CD4-positive, CD25-positive, alpha-beta regulatory T cell (primary cell): ENCODE data around the gene CXXC4. TPM values are rescaled to one million over a fixed set of nuclear protein-coding genes. Genes with fewer than 3 reads are reported as not detected.

Experiments
- ATAC-seq, 2 donors: fragments of 150-1000 bp; cut with Tn5 transposase; one replicate each; pipeline ENCODE4 v1.10.0; 2021; ENCODE audit warnings: low read depth in 2 of 2, moderate number of reproducible peaks in 2 of 2, moderate library complexity in 1 of 2
- DNase-seq, 3 donors: peaks; one replicate each; pipeline versions ENCODE4 v3.0.0 to v3.0.0-alpha.2; 2012 to 2022; ENCODE audit warnings: mixed read lengths in 1 of 3
- H3K27ac ChIP-seq: one replicate; pipeline ENCODE4 v1.7.0; 2013; ENCODE audit warnings: mild to moderate bottlenecking, low read length; ENCODE audit not compliant: insufficient read depth, poor library complexity, severe bottlenecking
- H3K27me3 ChIP-seq: one replicate; pipeline ENCODE4 v1.7.0; 2013; ENCODE audit warnings: low read length; ENCODE audit not compliant: control insufficient read depth, insufficient read depth
- H3K36me3 ChIP-seq: one replicate; pipeline ENCODE4 v1.7.0; 2013; ENCODE audit warnings: mild to moderate bottlenecking, low read length, moderate library complexity; ENCODE audit not compliant: control insufficient read depth, insufficient read depth
- H3K4me1 ChIP-seq: 2 replicates; pipeline ENCODE4 v1.7.0; 2013; ENCODE audit warnings: mild to moderate bottlenecking, low read length; ENCODE audit not compliant: insufficient read depth, control insufficient read depth, poor library complexity, severe bottlenecking
- H3K4me3 ChIP-seq: one replicate; pipeline ENCODE4 v1.7.0; 2013; ENCODE audit warnings: low read depth, mild to moderate bottlenecking, low read length, moderate library complexity
- H3K9me3 ChIP-seq, 2 experiments: 1 replicate in 1 of 2; 2 replicates in 1 of 2; pipeline ENCODE4 v1.7.0; 2013; ENCODE audit warnings: low read length in 2 of 2, mild to moderate bottlenecking in 1 of 2, moderate library complexity in 1 of 2; ENCODE audit not compliant: control insufficient read depth in 2 of 2
- H3K27ac Mint-ChIP-seq, 3 donors: one replicate each; pipeline ENCODE4 v1.8.0; 2020 to 2022; ENCODE audit warnings: mild to moderate bottlenecking in 3 of 3, mixed read lengths in 3 of 3, moderate library complexity in 2 of 3
- H3K27me3 Mint-ChIP-seq: one replicate; pipeline ENCODE4 v1.8.0; 2022; ENCODE audit warnings: mild to moderate bottlenecking, mixed read lengths
- H3K36me3 Mint-ChIP-seq: one replicate; pipeline ENCODE4 v1.8.0; 2020; ENCODE audit warnings: mixed read lengths
- H3K4me1 Mint-ChIP-seq, 4 donors: one replicate each; pipeline ENCODE4 v1.8.0; 2020 to 2022; ENCODE audit warnings: mixed read lengths in 4 of 4, mild to moderate bottlenecking in 1 of 4
- H3K4me3 Mint-ChIP-seq, 4 donors: one replicate each; pipeline ENCODE4 v1.8.0; 2020 to 2022; ENCODE audit warnings: mild to moderate bottlenecking in 4 of 4, mixed read lengths in 4 of 4, moderate library complexity in 3 of 4
- H3K9me3 Mint-ChIP-seq, 7 donors: one replicate each; pipeline ENCODE4 v1.8.0; 2020 to 2022; ENCODE audit warnings: mixed read lengths in 7 of 7, mild to moderate bottlenecking in 3 of 7, moderate library complexity in 2 of 7
- polyA plus RNA-seq, 4 donors: library from polyadenylated mRNA; unstranded; fragments of 300-500 nt; fragmentation: Illumina TruSeq; gene quantifications; one replicate each; pipeline ENCODE4 v1.2.3, GENCODE V29; 2021
- total RNA-seq: library from RNA; stranded (reverse); gene quantifications from one replicate; pipeline ENCODE4 v1.2.3, GENCODE V29; 2022

The CXXC4 gene
- total RNA-seq: not detected
- polyA plus RNA-seq: not detected

GRCh38 chr4:104494822-104495559, at the start of gene CXXC4:
CXXC4 (minus strand) TSS chr4:104494894; CDS start chr4:104491802, 3,092 bp downstream.
- ATAC-seq (no peak), DNase-seq (no peak)
- no peaks in the 10 kb centered on the region for H3K9me3 ChIP-seq
- H3K27ac Mint-ChIP-seq: no peak within 1 kb of the TSS
- H3K4me1 ChIP-seq: peaks cover 15% of the 10 kb centered on the region
- H3K4me3 Mint-ChIP-seq: peak within 1 kb of the TSS in 3 of 4 donors; percentile 56 to 84 (median 76)
- peaks cover 60% of the 10 kb centered on the region for H3K27me3 Mint-ChIP-seq
- no peaks in the 10 kb centered on the region for H3K36me3 ChIP-seq
- H3K27me3 ChIP-seq: peaks cover 31% of the 10 kb centered on the region
- H3K4me3 ChIP-seq: no peak within 1 kb of the TSS
- no peaks in the 10 kb centered on the region for H3K36me3 Mint-ChIP-seq
- H3K4me1 Mint-ChIP-seq: peaks cover 11 to 36% (median 17%) of the 10 kb centered on the region in 4 donors
- H3K27ac ChIP-seq: no peak within 1 kb of the TSS
- H3K9me3 Mint-ChIP-seq: peaks cover 0 to 7% (median 2%) of the 10 kb centered on the region in 7 donors

DNA sequence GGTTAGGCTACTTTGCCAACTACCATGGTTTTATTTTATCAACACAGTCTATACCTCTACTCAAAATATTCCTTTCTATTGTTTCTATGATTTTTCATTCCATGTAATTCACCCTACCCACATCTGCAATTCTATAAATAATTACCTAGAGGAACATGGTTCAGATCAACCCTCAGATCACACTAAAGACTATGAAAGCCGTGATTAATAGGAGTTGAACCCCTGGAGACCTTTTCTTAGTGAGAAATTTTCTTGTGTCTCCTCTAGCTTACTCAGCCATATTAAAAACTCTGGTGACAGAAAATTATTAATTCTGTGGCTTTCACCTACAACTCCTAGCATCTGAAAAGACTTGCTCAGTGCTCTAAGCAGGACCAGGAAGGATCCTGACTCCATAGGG, 38.5 kb upstream of the CXXC4 start:
- peaks cover 0 to 2% (median 0%) of the 10 kb centered on the region in 7 donors for H3K9me3 Mint-ChIP-seq
- ATAC-seq (no peak), DNase-seq (no peak)
- no peaks in the 10 kb centered on the region for H3K4me1 Mint-ChIP-seq
- Histone ChIP-seq H3K9me3 (no peaks in the 10 kb centered on the region), H3K4me1 (no peaks in the 10 kb centered on the region), H3K27ac (no peak overlapping the region), H3K36me3 (no peaks in the 10 kb centered on the region), H3K27me3 (no peaks in the 10 kb centered on the region), H3K4me3 (no peak overlapping the region)
- H3K4me3 Mint-ChIP-seq: no peak overlapping the region
- no peak overlapping the region for H3K27ac Mint-ChIP-seq
- no peaks in the 10 kb centered on the region for H3K27me3 Mint-ChIP-seq
- H3K36me3 Mint-ChIP-seq: no peaks in the 10 kb centered on the region

- Histone ChIP-seq H3K9me3 (no peaks in the 10 kb centered on the region), H3K36me3 (no peaks in the 10 kb centered on the region), H3K27ac (no peak overlapping the region), H3K27me3 (no peaks in the 10 kb centered on the region), H3K4me3 (no peak overlapping the region), H3K4me1 (no peaks in the 10 kb centered on the region)
- H3K4me1 Mint-ChIP-seq: no peaks in the 10 kb centered on the region
- H3K9me3 Mint-ChIP-seq: peaks cover 0 to 2% (median 0%) of the 10 kb centered on the region in 7 donors
- no peaks in the 10 kb centered on the region for H3K36me3 Mint-ChIP-seq
- DNase-seq (no peak), ATAC-seq (no peak)
- no peak overlapping the region for H3K4me3 Mint-ChIP-seq
- H3K27me3 Mint-ChIP-seq: no peaks in the 10 kb centered on the region
- H3K27ac Mint-ChIP-seq: no peak overlapping the region
Measured at GRCh38 chr4:104532677-104533076, 38.0 kb upstream of the CXXC4 start.

GRCh38 chr4:104531390-104531789, 36.7 kb upstream of the CXXC4 start:
- H3K27me3 Mint-ChIP-seq: no peaks in the 10 kb centered on the region

DNA sequence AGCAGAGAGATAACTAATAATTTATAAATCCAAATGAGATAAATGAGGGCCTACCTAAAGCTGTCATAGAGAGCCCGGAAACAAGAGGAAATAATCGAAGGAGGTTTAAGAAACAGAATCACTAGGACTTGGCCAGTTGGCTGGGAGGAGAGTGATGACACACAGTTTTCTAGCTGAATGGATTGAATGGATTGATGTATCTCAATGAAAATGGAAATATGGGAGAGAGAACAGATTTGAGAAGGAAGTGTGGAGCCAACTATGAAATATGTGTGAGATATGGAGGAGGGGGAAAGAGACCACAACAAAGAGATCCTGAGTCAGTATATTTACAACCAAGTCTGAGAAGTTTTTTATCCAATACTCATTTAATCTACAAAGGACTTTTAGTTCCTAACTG, 35.7 kb upstream of the CXXC4 start:
- H3K27me3 Mint-ChIP-seq: no peaks in the 10 kb centered on the region
- ATAC-seq: no peak
- peaks cover 0 to 2% (median 0%) of the 10 kb centered on the region in 7 donors for H3K9me3 Mint-ChIP-seq

More at GRCh38 chr4:104531390-104531789, 36.7 kb upstream of the CXXC4 start:
- Histone ChIP-seq H3K27me3 (no peaks in the 10 kb centered on the region), H3K9me3 (no peaks in the 10 kb centered on the region), H3K36me3 (no peaks in the 10 kb centered on the region), H3K4me1 (no peaks in the 10 kb centered on the region), H3K27ac (no peak overlapping the region), H3K4me3 (no peak overlapping the region)
- H3K9me3 Mint-ChIP-seq: peaks cover 0 to 2% (median 0%) of the 10 kb centered on the region in 7 donors
- H3K4me1 Mint-ChIP-seq: no peaks in the 10 kb centered on the region
- no peak overlapping the region for H3K27ac Mint-ChIP-seq
- H3K4me3 Mint-ChIP-seq: no peak overlapping the region
- DNase-seq: no peak
- ATAC-seq: no peak
- no peaks in the 10 kb centered on the region for H3K36me3 Mint-ChIP-seq

GRCh38 chr4:104524591-104524990, 29.9 kb upstream of the CXXC4 start:
- Histone ChIP-seq H3K9me3 (no peaks in the 10 kb centered on the region), H3K4me1 (no peaks in the 10 kb centered on the region), H3K4me3 (no peak overlapping the region), H3K27ac (no peak overlapping the region), H3K36me3 (no peaks in the 10 kb centered on the region), H3K27me3 (no peaks in the 10 kb centered on the region)
- H3K4me1 Mint-ChIP-seq: no peaks in the 10 kb centered on the region
- DNase-seq (no peak), ATAC-seq (no peak)
- H3K9me3 Mint-ChIP-seq: peaks cover 0 to 6% (median under 1%) of the 10 kb centered on the region in 7 donors
- no peak overlapping the region for H3K27ac Mint-ChIP-seq
- H3K27me3 Mint-ChIP-seq: no peaks in the 10 kb centered on the region
- no peak overlapping the region for H3K4me3 Mint-ChIP-seq
- no peaks in the 10 kb centered on the region for H3K36me3 Mint-ChIP-seq

More for the DNA sequence above, 35.7 kb upstream of the CXXC4 start:
- H3K4me1 ChIP-seq: no peaks in the 10 kb centered on the region
- DNase-seq: no peak
- H3K4me3 ChIP-seq: no peak overlapping the region
- H3K27ac Mint-ChIP-seq: no peak overlapping the region
- no peaks in the 10 kb centered on the region for H3K9me3 ChIP-seq
- H3K27me3 ChIP-seq: no peaks in the 10 kb centered on the region
- no peak overlapping the region for H3K27ac ChIP-seq
- H3K36me3 ChIP-seq: no peaks in the 10 kb centered on the region
- H3K4me3 Mint-ChIP-seq: no peak overlapping the region
- no peaks in the 10 kb centered on the region for H3K36me3 Mint-ChIP-seq
- no peaks in the 10 kb centered on the region for H3K4me1 Mint-ChIP-seq

- no peaks in the 10 kb centered on the region for H3K36me3 Mint-ChIP-seq
- ATAC-seq: no peak
Measured at GRCh38 chr4:104524026-104524425, 29.3 kb upstream of the CXXC4 start.

GRCh38 chr4:104519588-104519987, 24.9 kb upstream of the CXXC4 start:
- Mint-ChIP-seq H3K9me3 (peaks cover 2 to 14% (median 6%) of the 10 kb centered on the region in 7 donors), H3K4me3 (no peak overlapping the region), H3K27me3 (no peaks in the 10 kb centered on the region), H3K27ac (no peak overlapping the region), H3K4me1 (no peaks in the 10 kb centered on the region), H3K36me3 (no peaks in the 10 kb centered on the region)
- ATAC-seq: no peak
- Histone ChIP-seq H3K4me3 (no peak overlapping the region), H3K4me1 (no peaks in the 10 kb centered on the region), H3K36me3 (no peaks in the 10 kb centered on the region), H3K27me3 (no peaks in the 10 kb centered on the region), H3K9me3 (peaks cover 0 to 1% of the 10 kb centered on the region in 2 experiments), H3K27ac (no peak overlapping the region)
- DNase-seq: no peak

More at GRCh38 chr4:104524026-104524425, 29.3 kb upstream of the CXXC4 start:
- Mint-ChIP-seq H3K27ac (no peak overlapping the region), H3K9me3 (peaks cover 0 to 7% (median 4%) of the 10 kb centered on the region in 7 donors), H3K4me1 (no peaks in the 10 kb centered on the region), H3K4me3 (no peak overlapping the region), H3K27me3 (no peaks in the 10 kb centered on the region)
- Histone ChIP-seq H3K4me1 (no peaks in the 10 kb centered on the region), H3K4me3 (no peak overlapping the region), H3K27me3 (no peaks in the 10 kb centered on the region), H3K36me3 (no peaks in the 10 kb centered on the region), H3K9me3 (no peaks in the 10 kb centered on the region), H3K27ac (no peak overlapping the region)
- DNase-seq: no peak
